Fibroblast of the aortic adventitia (primary cell): Measurements from ENCODE around the gene SIM1. TPM values are rescaled to one million over a fixed set of nuclear protein-coding genes. Genes with fewer than 3 reads are reported as not detected.

Source experiments
- DNase-seq: peaks from one replicate; pipeline ENCODE4 v3.0.0-alpha.2; 2010; ENCODE audit warnings: low read depth
- H3K4me3 ChIP-seq: 2 replicates; pipeline ENCODE4 v1.5.1; 2011; ENCODE audit warnings: low read depth, mild to moderate bottlenecking, control low read depth, low read length, moderate library complexity
- CTCF ChIP-seq: IDR thresholded peaks from 2 replicates; pipeline ENCODE4 v1.5.1; 2011; ENCODE audit warnings: mild to moderate bottlenecking, low read length, control low read depth, inconsistent platforms; ENCODE audit not compliant: insufficient read depth
- total RNA-seq: library from RNA; depleted of rRNA; stranded (reverse); fragments of >200 nt; gene quantifications from 2 replicates; pipeline ENCODE4 v1.2.3, GENCODE V29; 2012; ENCODE audit warnings: low replicate concordance

Gene SIM1
- total RNA-seq, 1 donor: under 0.01 TPM

- no peak for DNase-seq
- no peak for TF ChIP-seq CTCF
These were observed 5.8 kb upstream of the SIM1 start for GRCh38 chr6:100470422-100471120.

DNA sequence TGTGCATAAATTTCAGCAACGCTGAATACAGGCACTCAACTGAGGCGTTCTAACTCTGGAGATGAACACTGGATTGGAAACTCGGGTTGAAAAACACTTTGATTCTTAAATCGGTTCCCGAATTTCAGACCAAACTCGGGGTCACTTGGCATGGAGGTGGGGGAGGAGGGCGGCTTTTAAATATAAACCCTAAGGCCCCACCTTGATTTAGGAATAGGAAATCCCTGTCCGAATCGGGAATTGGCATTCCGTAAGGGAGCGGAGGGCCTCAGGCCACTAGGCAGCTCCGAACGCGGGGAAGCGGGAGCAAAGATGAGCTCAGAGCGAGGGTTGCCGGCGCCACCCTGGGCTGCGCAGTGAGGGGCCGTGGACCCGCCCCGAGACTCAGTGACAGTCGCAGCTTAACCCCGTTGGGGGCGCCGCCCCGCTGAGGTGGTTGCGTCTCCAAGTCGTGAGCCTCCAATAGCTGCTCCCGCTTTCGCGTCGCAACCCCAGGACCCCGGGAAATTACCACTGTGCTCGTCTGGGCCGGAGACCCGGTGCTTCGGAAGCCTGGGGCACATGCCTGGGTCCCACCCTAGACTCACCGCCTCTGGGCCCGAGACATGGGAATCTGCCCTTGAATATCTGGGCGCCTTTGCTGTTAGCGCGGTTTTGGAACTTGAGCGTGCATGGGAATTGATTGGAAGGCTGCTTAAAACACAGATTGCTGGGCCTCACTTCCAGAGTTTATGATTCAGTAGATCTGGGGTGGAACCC lies 4.6 kb upstream of the SIM1 start:
- no peak overlapping the region for H3K4me3 ChIP-seq
- no peak for TF ChIP-seq CTCF

More at GRCh38 chr6:100470422-100471120, 5.8 kb upstream of the SIM1 start:
- H3K4me3 ChIP-seq: no peak overlapping the region

GRCh38 chr6:100468016-100468622 lies 3.4 kb upstream of the SIM1 start:
- no peak for TF ChIP-seq CTCF
- no peak overlapping the region for H3K4me3 ChIP-seq
- no peak for DNase-seq

More for the DNA sequence above, 4.6 kb upstream of the SIM1 start:
- DNase-seq: no peak

GRCh38 chr6:100467129-100468015 lies 2.7 kb upstream of the SIM1 start:
- no peak for DNase-seq
- TF ChIP-seq CTCF: no peak
- no peak overlapping the region for H3K4me3 ChIP-seq

- no peak for TF ChIP-seq CTCF
- no peak overlapping the region for H3K4me3 ChIP-seq
- DNase-seq: no peak
These were observed 1.8 kb upstream of the SIM1 start for GRCh38 chr6:100466410-100467128.
